ENCODE measurements around the gene CSNK1G2.

CSNK1G2 gene

DNA sequence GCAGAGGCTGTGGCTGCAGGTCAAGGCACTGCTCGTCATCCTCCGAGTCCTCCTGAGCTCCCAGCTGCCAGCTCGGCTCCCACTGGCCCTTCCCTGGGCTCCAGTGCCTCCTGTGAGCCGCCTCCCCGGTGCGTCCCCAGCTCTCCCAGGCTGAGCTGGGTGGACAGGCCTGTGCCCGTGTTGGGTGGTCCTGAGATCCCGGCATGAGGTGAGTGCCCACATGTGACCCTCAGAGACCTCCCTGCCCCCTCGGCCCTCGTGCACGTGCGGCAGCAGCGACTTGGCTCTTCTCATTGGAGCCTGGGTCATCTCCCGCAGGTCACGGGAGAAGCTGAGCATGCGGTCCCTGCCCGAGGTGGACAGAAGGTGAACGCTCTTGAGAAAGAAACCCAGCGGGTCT, 20.3 kb upstream of the CSNK1G2 start:
- no peak for DNase-seq

DNA sequence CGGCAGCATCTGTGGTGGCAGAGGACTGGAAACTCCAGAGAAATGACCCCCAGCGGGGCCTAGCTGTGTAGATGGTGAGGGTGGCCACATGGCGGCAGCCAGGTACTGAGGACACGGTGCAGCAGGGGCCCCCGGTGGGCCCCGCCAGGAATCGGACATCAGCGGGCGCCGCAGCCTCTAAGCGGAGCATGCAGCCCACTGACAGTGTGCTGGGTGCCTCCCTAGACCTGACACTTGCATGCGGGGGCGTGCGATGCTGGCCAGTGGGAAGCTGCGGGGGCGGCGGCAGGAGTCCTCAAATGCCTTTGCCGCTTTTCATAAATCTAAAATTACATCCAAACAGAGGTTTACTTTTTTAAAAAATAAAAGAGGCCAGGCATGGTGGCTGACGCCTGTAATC, 19.6 kb upstream of the CSNK1G2 start:
- no peak for DNase-seq

DNA sequence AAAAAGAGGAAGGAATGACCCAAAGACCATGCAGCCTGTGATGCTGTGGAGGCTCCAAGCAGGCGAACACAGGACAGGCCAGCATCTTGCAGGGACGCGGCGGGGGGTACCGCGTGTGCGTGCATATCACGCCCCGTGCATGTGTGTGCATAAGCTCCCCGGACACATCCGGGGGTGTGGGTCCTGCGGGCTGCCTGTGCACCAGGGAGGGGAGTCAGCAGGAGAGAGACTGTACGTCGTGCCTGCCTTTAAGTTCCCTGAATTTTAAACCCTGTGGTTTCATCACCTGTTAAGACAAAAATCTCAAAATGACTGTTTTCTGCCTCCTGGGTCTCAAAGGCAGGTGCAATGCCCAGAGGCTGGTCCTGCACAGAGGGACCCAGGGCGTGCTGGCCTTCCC, 19.1 kb upstream of the CSNK1G2 start:
- no peak for DNase-seq

DNA sequence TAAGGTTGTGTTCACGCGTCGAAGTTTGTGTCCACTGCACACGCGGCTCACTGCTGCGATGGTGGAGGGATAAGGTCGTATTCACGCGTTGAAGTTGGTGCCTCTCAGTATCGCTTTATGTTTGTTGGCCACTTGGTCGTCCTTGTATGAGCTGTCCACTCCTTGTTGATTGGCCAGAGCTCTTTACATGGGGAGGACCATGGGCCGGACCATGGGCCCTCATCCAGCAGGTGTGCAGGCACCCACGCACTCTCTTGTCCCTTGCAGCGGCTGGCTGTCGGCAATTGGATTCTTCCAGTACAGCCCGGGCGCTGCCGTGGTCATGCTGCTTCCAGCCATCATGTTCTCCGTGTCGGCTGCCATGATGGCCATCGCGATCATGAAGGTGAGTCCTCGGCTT, 18.2 kb upstream of the CSNK1G2 start:
- no peak for DNase-seq

DNA sequence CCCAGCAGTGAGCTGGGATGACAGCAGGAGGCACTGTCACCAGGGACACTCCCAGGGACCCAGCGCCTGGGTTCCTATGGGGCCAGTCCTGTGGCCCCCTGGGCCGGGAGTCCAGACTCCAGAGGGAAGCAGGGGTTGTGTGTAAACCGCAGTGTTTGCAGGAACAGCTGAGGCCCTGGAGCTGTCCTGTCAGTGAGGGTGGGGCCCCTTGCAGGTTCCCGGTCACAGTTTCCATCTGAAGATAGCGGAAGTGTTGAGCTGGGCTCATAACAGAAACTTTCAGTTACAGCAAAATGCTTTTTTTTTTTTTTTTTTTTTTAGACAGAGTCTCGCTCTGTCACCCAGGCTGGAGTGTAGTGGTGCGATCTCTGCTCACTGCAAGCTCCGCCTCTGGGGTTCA, 17.7 kb upstream of the CSNK1G2 start:
- DNase-seq, result no peak

DNA sequence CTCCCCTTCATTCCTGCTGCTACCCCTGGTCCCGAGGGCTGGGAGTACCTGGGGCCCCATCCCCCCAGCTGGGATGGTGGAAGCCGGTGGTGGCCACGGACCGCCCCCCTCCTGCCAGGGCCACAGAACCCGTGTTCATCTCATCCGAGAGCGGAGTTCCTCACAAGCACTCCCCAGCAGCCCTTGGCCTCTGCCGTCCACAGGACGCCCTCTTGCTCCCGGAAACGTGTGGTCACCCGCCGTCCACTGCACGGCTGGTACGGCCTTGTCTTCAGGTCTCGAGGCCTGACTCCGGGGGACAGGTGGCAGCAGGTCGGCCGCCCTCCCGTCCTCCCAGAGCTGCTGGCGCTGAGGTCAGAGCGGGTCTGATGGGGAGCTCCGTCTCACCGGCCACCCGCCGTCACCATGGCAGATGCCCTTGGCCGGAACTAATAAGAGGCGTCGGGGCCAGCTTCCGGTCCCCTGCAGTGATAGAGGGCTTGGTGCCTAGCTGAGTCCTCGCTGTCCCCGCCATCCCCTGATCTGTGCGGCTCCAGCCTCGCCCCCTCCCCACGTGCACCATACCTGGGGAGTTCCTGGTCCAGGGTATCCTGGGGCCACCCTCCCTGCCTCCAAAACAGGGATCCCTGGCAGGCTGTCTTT, 16.5 kb upstream of the CSNK1G2 start:
- no peak for DNase-seq

DNA sequence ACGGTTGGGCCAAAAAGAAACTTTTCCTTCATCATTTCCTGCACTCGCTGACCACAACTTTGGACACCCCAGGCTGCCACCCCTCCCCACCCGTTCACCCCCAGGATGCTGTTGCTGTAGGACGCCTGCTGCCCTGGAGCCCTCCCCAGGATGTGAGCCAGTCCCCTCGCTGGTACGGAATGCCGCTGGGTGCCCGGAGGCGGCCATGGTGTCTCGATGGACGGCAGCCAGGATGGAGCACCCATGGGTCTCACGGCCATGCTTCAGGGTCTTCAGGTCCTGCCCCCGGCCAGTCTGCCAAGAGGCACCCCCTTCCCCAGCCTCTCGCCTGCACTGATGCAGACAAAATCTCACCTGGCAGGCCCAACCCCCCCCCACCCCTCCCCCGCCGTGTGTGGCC, 15.4 kb upstream of the CSNK1G2 start:
- no peak for DNase-seq

DNA sequence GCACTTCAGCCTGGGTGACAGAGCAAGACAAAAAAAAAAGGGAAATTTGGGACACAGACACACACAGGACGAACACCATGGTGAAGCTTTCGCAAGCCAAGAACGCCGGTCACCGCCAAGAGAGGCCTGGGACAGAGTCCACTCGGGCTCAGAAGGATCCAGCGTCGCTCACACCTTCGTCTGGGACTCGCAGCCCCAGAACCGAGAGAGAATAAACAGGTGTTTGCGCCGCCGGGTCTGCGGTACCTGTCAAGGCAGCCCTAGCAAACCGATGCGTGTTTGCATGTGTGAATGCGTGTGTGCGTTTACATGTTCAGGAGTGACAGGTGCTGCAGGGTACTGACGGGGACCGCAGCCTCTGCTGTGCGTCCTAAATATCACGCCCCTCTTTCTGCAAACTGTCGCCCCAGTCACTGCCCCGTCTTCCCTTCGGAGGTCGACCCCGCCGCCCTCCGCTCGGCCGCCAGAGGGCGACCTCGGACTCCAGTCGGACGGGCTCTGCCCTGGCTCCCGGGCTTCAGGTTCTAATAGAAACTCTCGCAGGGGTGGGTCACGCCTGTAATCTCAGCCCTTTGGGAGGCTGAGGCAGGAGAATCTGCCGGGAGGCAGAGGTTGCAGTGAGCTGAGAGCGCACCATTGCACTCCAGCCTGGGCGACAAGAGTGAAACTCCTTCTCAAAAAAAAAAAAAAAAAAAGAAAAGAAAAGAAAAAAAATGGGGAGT, 11.8 kb upstream of the CSNK1G2 start:
- DNase-seq, result peak; percentile 52 to 60

DNA sequence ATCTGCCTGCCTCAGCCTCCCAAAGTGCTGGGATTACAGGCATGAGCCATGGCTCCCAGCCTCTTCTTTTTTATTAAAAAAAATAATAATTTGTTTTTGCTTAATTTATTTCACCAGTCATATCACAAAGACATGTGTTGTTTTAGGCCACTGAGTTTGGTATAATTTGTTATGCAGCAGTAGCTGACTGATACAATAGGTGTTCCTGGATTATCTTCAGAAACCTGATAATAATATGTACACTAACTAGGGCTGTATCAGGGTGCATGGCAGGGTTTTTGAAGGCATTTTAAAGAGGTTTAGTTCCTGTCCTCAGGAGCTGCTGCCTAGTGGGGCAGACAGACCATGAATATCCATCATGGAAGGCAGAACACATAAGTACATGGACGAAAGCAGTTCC, 9.5 kb upstream of the CSNK1G2 start:
- DNase-seq, result no peak

DNA sequence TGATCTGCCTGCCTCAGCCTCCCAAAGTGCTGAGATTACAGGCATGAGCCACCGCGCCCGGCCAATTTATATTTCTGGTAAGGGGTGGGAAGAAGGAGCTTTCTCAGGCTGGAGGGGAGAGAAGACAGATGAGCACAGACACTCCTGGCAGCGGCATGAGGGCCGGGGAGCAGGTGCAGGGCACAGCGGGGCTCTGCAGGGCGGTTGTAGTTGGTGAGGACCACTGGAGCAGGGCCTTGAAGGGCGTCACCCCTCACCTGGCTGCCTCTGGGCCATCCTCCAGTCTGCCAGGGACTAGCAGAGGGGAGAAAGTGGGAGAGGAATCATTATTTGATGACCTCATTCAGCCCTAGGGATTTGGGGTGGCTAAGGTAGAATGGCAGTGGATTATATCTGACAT, 8.6 kb upstream of the CSNK1G2 start:
- DNase-seq, result no peak

DNA sequence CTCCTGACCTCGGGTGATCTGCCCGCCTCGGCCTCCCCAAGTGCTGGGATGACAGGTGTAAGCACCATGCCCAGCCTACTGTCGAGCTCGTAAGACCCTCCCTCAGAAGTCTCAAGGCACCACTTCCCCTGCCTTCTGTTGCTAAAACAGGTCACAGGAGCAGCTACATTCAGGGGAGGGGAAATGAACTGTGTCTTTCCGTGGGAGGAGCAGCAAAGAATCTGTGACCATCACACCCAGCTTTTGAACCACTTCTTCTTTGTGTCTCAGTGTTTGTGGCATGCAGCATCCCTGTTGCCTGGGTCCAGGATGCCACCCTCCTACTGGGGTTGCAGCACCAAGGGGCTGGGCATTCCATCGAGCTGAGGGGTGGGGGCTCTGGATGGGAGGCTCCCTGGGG, 7.7 kb upstream of the CSNK1G2 start:
- DNase-seq, result no peak

DNA sequence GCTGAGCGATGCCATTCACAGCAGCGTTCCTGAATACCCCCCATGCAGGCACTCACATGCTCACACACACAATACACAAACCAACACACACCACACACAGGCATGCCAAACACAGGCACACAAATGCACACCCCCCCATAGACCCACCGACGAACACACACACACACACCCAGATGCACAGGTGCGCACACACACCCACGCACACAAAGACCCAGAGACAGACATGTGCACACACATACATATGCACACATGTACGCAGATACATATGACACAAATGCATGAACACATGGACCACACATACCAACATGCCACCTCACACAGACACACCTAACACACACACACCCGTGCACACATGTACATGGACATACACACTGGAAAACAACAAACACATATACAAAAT, 7.0 kb upstream of the CSNK1G2 start:
- no peak for DNase-seq

DNA sequence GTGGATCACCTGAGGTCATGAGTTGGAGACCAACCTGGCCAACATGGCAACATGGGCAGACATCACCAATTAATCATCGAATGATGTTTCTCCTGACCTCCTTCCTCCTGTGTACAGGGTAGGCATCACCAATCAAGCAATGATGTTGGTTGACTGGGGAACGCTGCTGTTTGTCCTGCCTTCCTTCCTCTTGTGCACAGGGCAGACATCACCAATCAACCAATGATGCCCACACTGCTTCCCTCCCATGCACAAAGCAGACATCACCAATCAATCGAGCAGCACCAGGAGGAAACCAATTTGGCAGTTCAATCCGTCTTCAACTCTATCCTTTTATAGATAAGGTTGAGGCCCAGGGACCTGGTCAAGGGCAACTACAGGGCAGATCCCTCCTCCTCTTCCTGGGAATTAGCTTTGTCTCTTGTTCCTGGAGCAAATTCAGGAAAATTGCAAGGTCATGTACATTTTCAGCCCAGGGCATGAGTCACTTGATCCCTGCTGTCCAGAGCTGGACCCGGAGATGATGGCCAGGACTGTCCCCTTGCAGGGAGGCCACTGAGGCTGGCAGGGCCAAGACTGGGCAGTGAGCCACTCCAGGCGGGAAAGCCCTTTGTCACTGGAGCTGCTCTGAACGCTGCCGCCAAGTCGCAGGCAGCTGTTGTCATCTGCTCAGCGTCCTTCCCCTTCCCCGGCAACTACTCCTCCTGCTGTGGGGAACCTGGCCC, 5.3 kb upstream of the CSNK1G2 start:
- DNase-seq, result no peak

DNA sequence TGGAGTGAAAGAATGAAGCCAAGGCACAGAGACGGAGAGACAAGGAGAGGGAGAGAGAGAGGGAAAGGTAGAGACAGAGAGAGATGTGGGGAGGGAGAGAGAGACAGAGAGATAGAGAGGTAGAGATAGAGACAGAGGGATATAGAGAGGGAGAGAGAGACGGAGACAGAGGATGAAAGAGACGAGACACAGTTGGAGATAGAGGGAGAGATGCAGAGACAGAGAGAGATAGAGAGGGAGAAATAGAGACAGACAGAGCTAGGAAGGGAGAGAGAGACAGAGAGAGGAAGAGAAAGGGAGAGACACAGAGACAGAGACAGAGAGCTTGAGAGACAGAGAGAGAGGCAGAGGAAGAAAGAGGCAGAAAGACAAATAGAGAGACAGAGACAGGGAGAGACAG, 4.5 kb upstream of the CSNK1G2 start:
- no peak for DNase-seq

DNA sequence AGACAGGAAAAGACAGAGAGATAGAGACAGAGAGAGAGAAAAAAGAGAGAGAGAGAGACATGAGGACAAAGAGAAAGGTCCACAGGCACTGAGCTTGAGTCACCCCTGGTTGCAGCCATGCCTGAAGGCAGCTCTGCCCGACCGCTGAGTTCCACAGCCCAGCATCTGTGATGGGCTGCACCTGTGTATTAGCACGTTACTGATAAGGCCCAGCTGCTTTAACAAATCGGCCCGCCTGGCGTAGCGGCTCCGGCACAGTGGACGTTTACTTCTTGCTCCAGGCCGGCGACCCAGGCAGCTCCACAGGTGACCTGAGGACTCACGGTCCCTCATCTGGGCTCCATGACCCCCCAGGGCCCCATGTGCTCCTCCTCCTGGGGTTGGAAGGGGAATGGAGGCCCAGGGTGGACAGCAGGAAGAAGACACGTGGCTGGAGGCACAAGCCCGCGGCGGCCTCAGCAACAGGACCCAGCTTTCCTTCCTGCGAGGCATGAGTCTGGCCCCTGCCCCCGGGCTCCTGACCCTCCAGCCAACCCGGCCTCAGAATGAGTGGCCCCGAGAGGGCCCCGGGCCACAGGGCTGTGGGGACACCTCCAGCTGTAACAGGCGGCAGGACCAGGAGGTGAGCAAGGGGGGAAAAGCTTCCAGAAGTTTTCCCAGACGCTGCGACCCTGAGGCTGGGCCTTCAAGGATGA, 3.9 kb upstream of the CSNK1G2 start:
- no peak for DNase-seq

DNA sequence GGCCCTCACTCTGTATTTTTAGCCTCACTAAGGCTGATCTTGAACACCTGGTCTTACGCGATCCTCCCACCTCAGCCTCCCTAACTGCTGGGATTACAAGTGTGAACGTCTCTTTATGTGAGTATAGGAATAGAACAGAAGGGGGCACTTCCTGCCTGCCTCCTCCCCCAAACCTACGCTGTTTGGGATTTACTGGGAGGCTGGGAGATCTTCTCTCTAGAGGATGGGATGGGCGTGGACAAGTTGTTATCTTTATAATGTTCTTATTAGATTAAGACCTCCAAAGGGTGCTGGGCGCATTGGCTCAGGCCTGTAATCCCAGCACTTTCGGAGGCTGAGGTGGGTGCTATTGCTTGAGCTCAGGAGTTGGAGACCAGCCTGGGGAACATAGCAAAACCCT, 2.9 kb upstream of the CSNK1G2 start:
- DNase-seq, result no peak

DNA sequence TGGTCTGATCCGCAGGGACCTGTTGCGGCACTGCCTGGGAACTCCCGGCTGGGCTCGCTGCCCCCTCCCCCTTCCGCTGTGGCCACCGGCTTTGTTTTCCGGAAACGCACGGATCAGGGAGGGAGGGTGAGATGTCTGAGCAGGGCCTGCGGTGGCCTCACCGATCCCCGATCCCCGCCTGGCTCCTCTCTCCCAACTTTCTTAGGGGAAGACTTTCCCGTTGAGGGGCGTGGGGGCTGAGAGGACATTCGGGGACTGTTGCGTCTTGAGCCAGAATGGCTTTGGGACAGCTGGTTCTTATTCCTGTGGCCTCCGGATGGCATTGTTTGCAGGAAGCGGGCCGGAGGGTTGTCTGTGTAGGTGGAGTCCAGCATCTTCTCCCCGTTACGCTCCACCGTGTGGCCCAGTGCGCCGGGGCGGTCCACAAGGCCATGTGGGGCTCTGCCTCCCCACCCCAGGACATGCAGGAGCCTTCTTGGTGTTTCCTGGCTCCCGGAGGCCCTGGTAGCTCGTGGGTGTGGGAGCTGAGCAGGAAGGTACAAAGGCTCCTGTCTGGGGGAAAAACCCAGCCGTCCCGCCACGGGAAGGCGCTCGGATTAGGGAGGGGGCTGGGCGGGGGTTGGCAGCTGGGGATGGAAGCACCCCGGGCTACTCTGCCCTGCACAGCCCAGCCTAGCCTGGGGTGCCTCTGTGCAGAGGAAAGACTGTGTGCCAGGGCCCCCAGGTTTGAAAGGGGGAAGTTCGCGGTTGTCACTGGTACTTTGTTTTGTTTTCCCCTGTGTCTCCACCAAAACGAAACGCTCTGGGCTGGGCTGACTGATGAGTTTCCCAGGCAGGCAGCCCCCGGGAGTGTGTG, 1.3 kb downstream of the CSNK1G2 start:
- peak; percentile 58 to 71 for DNase-seq

DNA sequence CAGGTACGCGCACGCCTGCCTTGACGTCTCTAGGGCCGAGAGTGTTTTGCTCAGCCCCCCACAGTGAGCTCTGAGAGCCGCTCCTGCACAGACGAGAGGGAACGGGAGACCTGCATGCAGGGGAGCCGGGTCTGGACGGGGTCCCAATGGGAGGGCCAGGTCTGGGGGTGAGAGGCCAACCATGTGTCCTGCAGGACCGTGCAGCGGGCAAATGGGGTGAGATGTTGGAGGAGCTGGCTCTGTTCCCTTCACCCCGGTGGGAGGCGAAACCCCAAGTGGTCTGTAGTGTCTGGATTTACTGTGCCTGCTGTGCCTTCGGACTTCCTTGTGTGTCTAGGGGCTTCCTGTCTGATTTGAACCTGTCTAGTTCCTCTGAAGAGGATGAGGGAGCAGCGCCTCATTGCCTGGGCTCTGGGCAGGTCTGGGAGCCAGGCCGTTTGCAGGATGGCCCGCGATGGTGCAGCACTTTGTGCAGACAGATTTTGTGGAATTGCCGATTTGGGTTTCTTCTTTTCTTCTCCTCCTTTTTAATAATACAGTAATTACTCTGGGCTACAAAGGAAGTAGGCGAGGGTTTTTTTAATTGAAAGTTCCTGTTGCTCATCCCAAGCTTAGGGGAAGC, 2.1 kb downstream of the CSNK1G2 start:
- peak; percentile 35 to 43 for DNase-seq

DNA sequence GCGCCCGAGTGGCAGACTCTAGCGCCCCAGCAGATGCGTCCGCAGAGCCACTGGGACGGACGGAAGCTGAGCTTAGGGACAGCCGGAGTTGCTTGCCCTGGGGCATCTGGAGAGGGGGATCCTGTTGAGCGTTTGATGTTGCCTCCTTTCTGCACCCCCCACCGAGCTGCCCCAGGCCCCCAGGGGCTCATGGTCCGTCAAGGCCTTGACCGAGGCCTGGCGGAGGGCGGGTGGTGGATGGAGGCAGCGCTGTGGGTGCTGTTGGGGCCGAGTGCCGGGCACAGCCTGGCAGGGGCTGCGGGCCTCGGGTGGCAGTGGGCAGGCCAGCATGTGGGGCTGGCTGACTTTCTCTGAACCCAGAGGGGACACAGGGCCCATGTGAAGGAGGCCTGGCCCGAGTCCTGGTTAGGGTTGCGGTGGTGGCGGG, 2.7 kb downstream of the CSNK1G2 start:
- no peak for DNase-seq

DNA sequence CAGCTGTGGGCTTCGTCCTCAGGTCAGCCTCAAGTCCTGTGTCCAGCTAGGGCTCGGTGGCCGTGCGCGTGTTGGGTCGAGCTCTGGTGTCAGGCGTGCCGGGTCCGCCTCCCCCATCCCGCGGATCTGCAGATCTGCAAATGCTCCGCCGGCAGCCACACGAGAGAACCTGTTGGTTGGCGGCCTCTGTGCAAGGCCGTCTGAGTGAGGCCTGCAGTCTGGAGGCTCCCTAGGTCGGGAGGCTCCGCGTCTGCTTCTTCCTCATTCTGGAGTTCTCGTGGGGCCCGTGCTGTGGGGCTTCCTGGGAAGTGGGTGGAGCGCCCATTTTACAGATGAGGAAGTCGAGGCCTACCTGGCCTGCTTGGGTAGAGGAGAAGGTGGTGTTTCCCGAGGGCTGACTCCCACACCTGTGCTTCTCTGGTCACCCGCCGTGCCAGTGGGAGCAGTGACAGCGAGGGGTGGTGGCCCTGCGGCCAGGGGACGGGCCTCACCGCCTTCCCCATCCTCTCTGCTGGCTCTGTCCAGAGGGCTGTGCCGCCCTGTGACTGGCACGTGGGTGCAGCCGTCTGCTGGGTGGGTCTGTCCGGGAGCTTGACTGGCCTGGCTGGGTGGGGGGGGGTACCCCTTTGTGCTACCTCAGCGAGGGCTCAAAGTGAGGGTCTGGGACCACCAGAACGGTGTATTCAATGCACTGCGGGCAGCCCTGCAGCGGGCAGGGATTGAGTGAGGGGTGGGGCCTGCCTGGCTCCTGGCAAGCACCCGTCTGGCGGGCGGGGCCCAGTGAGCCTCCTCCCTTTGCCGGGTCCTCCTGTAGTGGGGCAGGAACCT, 3.3 kb downstream of the CSNK1G2 start:
- no peak for DNase-seq

DNA sequence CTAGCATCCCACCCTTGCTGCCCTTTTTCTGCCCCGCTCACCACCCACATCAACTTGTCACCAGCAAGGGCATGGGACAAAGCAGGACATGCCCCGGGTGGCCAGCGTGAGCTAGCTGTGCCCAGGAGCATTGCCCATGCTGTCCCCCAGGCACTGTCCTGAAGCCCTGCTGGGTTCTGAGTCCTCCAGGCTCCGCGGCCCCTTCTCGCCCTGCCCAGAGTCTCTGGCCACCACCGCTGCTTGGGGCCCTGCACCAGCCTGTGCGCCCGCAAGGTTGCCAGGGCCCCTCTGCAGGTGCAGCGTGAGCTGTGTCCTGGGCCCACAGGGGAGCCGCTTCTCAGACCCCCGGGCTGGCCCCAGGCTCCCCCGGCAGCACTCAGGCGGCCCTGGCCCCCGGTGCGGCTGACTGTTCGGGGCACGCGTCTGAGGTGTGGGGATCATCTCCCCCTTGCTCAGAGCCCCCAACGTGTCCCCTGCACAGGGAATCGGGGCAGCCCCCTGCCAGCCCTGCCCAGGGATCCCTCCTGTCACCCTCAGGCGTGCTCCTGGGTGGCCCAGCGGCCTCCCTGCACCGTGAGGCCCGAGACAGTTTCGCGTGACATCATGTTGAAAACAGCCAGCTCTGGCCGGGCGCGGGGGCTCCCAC, 4.1 kb downstream of the CSNK1G2 start:
- DNase-seq, result no peak

Data from bone marrow (tissue), 2 donors.